Measurements from ENCODE around the gene CKAP2. TPM values are rescaled to one million over a fixed set of nuclear protein-coding genes. Genes with fewer than 3 reads are reported as not detected.
"Not testable (repeated sequence)": the region's sequence is repeated elsewhere in the genome, so short reads cannot be mapped to it uniquely, and the experiment has no call there.

Gene CKAP2, protein sequence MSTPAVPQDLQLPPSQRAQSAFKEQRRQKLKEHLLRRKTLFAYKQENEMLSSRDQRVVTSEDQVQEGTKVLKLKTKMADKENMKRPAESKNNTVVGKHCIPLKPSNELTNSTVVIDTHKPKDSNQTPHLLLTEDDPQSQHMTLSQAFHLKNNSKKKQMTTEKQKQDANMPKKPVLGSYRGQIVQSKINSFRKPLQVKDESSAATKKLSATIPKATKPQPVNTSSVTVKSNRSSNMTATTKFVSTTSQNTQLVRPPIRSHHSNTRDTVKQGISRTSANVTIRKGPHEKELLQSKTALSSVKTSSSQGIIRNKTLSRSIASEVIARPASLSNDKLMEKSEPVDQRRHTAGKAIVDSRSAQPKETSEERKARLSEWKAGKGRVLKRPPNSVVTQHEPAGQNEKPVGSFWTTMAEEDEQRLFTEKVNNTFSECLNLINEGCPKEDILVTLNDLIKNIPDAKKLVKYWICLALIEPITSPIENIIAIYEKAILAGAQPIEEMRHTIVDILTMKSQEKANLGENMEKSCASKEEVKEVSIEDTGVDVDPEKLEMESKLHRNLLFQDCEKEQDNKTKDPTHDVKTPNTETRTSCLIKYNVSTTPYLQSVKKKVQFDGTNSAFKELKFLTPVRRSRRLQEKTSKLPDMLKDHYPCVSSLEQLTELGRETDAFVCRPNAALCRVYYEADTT
- total RNA-seq = 9.0 TPM

DNA sequence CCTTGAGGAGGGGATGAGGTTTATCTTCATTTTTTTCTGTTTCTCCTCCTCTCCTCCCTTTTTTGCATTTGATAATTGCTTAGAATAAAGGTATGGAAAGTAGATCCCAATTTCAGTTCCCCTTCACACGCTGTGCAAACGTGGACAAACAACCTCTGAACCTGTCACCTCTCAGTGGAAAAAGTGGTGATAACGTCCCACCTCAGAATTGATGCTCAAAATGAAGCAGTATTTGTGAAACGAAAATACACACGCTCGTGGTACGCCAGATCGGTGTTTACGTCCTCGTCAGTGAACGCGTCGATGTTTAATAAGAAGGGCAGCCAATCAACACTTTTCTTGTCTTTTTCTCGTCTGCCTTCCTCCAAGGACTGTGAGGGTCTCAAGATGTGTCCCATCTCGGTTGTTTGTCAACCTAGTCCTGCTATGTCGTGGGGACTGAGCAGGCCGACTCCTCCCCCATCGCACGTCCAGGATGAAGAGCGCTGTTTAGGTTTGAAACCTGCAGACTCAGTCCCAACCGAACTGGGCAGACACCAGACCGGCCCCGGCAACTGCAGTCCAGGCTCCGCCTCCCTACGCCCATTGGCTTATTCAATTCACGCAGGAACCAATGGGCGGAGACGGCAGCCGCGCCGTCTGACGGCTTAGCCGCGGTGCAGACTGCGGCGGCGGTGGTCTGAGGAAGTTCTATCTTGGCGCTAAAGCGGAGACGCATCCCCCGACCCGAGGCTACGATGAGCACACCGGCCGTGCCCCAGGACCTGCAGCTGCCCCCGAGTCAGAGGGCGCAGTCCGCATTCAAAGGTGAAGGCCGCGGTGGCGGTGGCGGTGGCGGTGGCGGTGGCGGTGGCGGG, at the start of gene CKAP2:
Gene CKAP2 (plus strand): TSS at position 659 of the 857 bp plus-strand sequence. CDS start 79 bp downstream, at position 738.
- peak; percentile 95 for DNase-seq (ENCODE audit: low spot score)

DNA sequence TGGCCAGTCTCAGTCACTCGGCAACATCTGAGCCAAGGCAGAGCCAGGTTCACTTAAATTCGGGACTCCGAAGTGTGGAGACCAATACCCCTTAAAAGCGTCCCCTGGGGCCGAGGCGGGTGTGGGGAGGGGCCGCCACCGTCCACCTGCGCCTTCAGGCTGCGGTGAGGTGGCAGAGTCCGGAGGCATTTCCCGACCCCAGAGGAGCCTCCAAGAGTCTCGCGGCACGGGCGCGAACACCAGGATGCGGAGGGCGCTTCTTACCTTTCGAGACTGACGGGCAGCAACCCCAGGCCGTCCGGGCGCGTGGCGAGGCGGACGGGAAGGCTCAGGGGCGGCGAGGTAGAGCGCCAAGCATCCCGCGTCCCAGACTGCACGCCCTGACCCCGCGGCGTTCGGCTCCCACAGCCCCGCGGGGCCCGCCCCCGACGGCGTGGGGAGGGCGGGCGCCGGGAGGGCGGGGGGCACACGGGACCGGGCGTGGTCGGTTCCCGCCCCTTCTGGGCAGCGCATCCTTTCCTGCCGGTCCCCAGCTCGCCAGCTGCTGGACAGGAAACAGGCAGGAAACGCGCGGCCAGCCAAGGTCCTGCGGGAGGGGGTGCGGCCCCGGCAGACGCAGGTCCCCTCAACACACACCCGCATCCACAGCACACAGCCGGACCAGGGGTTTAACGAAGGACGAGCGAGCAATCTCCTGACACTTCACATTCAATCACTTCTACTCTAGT, 49.3 kb upstream of the CKAP2 start, which contains the start of gene THSD1:
Gene THSD1 (minus strand): TSS at position 406 of the 728 bp plus-strand sequence. CDS start 3,572 bp downstream, outside the sequence.
- DNase-seq (ENCODE audit: low spot score) = peak; percentile 11

DNA sequence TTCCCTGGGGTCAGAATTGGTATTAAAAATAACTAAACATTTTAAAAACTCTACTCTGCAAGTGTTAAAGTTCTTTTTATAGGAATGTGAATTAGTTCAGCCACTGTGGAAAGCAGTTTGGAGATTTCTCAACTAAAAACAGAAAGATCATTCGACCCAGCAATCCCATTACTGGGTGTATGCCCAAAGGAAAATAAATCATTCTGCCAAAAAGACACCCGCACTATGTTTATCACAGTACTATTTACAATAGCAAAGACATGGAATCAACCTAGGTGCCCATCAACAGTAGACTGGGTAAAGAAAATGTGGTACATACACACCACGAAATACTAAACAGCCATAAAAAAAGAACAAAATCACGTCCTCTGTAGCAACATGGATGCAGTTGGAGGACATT, 48.6 kb upstream of the CKAP2 start:
- no peak for DNase-seq (ENCODE audit: low spot score)

DNA sequence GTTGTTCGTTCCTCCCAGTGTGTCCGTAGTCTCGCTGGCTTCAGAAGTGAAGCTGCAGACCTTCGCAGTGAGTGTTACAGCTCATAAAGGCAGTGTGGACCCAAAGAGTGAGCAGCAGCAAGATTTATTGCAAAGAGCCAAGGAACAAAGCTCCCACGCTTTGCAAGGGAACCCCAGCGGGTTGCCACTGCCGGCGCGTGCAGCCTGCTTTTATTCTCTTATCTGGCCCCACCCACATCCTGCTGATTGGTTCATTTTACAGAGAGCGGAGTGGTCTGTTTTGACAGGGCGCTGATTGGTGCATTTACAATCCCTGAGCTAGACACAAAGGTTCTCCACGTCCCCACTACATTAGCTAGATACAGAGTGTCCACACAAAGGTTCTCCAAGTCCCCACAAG, 47.8 kb upstream of the CKAP2 start:
- not testable (repeated sequence) for DNase-seq (ENCODE audit: low spot score)

DNA sequence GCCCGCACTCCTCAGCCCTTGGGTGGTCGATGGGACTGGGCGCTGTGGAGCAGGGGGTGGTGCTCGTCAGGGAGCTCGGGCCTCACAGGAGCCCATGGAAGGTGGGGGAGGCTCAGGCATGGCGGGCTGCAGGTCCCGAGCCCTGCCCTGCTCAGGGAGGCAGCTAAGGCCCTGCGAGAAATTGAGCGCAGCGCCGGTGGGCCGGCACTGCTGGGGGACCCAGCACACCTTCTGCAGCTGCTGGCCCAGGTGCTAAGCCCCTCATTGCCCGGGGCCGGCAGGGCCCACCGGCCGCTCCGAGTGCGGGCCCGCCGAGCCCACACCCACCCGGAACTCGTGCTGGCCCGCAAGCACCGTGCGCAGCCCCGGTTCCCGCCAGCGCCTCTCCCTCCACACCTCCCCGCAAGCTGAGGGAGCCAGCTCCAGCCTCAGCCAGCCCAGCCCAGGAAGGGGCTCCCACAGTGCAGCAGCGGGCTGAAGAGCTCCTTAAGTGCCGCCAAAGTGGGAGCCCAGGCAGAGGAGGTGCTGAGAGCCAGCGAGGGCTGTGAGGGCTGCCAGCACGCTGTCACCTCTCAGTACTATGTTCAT, 47.1 kb upstream of the CKAP2 start:
- not testable (repeated sequence) for DNase-seq (ENCODE audit: low spot score)

DNA sequence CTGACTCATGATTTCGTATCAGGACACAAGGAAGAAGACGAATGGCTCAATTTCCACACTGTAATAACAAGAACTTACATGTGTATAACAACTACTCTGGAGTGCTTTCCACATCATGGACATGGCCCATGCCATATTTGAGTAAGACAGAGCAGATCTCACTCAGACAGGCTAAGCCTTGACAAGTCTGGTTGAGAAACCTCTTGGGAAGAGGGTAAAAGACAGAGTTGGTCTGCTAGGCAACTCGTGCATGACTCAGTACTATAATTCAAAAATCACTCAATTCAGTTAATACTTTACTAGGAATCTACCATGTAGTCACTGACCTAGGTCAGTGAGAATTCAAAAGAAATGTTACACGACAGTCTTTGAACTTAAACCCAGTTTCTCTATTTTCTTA, 43.6 kb upstream of the CKAP2 start:
- no peak for DNase-seq (ENCODE audit: low spot score)

DNA sequence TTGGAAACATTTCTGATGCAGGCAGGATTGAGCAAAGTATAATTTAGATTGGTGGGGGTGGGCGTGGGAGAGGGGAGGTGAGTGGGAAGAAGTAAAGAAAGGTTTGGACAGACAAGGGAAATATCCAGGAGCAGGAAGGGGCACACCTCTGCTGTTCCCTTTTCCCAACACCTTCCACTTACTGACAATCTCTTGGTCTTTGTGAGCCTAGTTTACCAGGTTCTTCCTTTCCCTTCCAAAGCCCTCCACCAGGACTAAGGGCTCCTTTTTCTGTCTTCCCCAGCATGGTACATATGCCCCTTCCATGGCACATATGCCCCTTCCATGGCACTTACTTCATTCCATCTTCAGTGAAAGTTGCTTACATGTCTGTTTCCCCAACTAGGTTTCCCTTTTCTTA, 43.1 kb upstream of the CKAP2 start:
- DNase-seq (ENCODE audit: low spot score) = no peak

DNA sequence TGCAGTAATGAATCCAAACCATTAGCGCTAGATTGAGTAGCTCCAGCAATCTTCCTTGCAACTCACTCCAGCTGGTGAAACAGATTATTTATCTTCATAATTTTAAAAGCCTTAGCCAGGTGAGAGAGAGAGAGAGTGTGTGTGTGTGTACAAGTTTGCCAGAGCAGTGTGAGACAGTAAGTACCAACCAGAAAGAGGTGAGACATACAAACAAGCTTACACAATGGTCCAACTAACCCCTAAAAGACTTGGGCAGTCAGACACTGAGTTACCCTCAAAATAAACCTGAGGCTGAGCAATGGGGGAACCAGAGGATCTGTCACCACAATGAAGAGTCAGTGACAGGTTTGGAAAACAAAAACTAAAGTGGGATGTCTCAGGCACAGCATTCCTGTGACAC, 41.2 kb upstream of the CKAP2 start:
- no peak for DNase-seq (ENCODE audit: low spot score)

DNA sequence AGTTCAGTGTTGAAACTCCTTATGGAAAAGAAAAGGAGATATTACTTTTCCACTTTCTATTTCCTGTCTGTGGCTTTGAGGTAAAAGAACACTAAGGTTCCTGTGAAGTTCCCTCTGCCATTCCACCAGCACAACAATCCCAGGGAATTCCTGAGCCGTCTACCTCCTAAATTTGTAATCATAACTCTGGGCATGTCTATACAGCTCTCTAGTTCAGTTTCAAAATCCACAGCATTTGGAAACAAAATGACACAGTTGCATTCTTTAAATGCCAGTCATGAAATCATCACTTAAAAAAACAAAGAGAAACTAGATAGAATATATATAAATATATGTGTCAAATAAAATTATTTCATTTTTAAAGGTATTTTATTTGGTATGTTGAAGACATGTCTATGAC, 40.3 kb upstream of the CKAP2 start:
- DNase-seq (ENCODE audit: low spot score) = no peak

DNA sequence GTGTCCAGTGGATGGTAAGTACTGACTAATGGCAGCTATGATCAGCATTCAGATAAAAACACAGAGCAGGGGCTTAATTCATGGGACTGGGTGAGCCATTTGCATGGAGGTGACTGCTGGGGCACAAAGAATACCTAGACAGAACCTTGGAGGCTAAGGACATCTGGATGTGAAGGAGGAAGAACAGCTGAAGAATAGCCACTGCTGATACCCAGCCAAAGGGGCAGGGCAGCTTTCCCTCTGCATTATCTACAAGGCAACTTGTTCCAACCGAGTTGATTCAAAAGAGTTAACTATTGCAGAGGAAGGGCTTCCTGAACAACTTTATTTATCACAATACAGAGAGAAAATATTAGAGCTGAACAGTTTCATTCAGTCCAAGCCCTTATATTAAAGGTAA, 36.2 kb upstream of the CKAP2 start:
- no peak for DNase-seq (ENCODE audit: low spot score)

DNA sequence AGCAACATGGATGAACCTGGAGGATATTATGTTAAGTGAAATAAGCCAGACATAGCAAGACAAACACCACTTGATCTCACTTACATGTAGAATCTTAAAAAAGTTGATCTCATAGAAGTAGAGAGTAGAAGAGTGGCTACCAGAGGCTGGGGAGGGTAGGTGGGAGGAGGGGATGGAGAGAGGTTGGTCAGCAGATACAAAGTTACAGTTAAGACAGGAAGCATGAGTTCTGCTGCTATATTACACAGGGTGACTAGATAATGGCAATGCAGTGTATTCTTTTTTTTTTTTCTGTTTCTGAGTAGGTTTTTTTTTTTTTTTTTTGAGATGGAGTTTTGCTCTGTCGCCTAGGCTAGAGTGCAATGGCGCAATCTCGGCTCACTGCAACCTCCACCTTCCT, 34.1 kb upstream of the CKAP2 start:
- DNase-seq (ENCODE audit: low spot score) = no peak

DNA sequence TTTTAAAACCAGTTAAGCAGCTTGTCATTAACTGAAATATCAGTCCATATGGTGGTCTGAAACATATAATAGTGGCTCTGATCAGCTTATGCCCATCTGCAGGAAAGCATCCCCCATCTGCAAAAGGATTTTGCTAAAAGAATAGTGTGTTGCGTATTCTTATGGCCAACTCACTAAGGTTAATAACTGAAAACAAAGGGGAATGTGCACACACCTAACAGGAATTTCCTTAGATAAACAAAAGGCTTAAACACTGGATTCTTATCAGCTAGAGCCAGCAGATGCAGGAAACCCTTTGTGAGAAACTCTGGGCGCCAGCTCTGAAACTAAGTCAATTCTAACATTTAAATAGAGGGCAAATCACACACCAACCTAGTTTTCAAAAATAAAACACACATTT, 27.0 kb upstream of the CKAP2 start:
- no peak for DNase-seq (ENCODE audit: low spot score)

DNA sequence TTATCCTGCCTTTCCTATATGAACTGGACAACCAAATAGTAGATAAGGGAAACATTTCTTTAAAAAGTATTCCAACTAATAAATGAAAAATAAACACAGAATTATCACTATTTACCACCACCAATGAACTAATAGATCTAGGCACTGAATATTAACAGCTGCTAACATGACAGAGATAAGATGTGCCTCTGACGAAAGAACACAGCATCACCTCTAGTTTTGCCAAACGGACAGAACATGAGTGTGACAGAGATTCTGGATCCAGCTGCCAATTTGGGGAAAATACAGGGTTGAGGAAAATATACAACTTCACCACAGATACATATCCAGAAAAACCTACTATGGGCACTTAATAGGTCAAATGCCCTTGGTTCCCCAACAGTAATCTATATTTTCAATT, 22.8 kb upstream of the CKAP2 start:
- DNase-seq (ENCODE audit: low spot score) = no peak

DNA sequence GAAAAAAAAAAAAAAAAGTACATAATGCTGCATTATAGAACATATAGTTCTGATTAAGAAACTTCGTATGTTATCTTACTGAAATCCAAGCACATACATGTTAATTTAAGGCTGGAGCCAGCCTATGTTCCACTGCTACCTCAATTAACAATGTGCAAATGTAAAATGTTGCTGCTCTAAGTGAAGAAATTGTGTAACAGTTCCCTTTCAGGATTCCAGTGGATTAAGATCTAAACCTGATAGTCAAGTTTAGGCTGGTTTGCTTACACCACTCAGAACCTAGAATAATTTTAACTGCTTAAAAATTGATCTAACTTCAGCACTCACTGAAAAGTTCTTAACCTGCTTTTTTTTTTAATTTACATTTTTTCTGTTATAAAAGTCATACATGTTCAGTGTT, 9.0 kb upstream of the CKAP2 start:
- no peak for DNase-seq (ENCODE audit: low spot score)

DNA sequence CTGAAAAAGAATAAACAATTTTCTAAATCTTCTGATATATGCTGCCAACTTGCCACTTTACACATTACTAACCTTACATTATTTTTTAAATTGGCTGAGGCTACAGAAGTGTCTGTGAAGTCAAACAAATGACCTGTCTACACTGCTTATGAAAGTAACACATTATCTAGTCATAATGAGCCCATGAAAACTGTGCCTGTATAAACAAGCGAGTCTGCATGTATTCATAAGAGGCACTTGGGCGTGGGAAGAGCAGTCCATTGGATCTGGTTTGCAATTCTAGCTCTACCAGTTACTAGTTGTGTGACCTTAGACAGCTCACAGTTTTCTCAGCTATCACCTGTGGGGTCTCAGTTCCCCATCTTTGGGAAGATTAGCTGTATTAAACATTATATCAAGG, 7.9 kb upstream of the CKAP2 start:
- no peak for DNase-seq (ENCODE audit: low spot score)

DNA sequence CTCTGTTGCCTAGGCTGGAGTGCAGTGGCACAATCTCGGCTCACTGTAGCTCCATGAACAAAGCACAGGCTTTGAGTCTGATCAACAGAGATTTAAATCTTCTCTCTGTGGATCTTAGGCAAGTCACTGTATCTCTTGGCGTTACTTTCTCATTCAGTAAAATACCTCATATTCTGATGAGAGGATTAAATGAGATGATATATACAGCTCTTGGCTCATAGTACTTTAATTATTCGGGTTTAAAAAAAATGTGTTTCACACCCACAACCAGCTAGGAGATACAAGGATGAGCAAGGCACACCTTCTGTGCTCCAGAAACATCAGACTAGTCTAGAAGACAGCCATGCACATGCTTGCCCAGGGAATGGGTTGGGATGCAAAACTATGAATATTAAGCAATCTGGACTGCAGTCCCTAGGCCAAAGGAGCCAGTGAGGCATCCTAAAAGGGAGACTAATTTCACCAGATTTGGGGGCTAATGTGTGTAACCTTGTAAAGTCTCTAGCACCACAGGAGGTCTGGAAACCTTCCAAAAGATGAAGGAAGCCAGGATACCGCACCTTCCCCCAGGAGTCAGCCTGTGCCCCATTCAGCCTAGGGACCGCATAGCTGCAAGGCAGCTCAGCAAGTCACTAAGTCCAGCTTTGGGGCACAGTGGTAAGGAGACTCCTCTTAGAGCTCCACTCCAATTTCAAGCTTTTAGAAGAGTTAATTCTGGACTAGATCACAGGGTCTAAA, 7.3 kb upstream of the CKAP2 start:
- DNase-seq (ENCODE audit: low spot score) = no peak

DNA sequence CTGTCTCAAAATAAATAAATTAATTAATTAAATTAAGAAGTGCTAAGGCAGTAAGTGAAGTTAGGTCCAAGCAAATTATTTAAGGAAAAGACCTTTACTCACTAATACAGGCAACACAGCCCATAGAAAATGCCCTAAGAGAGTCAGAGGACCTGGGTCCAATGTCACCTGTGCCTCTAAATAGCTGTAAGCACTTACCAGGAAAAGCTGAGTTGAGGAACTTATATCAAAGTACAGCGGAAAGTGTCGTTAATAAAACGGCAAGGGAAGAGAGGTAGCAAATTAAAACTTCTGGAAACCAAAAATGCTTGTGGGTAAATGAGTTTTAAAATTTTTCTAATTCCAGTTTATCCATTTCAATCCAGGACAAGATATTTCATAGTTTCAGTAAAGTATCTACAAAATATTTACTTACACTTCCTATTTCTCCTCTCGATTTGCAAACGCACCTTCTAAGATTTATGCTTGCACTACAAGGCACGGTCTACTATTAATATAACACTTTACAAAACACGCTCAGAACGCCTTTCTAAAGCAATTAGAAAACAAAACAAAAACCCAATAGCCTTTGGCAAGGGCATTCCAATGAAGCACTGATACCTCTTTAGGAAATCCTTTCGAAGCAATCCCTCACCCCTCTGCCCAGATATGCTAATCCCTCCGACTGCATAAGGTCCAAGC, 5.8 kb upstream of the CKAP2 start:
- DNase-seq (ENCODE audit: low spot score) = no peak

DNA sequence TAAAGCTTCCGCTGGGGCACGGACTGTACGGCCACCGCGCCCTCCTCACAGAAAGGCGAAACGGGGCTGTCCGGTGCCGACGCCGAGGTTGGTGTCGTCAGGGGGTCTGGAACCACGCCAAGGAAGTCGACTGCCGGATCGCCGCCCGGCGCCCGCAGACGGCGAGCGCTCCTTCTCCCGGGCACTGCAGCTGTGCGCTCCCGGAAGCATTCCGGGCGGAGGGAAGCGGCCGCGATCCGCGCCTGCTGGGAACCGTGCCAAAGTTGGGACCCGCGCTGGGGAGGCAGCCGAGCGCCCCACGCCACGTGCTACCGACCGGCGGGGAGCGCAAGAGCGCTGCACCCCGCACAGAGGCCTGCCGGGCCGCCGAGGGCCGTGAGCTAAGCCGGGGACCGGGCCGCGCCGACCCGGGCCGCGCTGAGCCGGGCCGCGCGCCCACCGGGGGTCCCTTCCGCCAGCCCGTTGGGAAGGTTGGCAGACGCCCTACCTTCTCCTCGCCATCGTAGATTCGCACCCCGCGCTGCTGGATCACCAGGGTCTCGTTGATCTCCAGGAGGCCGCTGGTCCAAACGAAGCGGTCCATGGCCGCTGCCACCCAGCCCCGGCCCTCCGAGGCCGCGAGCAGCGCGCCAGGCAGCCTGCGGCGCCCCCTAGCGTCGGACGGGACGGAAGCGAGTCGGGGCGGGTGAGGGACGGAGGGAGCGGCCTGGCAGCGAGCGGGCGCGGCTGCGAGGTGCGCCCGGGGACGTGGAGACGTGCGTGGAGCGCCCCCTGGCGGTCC, 5.1 kb upstream of the CKAP2 start, which contains the start of gene VPS36:
Gene VPS36 (minus strand): TSS at position 623 of the 781 bp plus-strand sequence. CDS start 40 bp downstream, at position 583.
- peak; percentile 97 for DNase-seq (ENCODE audit: low spot score)

DNA sequence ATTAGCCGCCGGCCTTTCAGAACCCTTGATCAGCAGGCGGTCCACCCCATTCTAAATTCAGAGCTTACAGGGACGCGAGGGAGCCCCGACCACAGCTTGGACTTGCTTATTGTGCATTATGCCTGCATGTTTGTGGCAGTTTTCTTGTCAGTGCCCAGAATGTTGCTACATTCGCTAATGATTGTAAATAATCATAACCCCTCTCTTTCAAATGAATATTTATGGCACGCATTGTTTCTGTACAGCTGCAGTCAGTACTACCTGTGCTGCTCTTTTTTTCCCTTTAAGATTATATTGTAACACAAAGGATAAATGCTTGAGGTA, 4.5 kb upstream of the CKAP2 start:
- DNase-seq (ENCODE audit: low spot score) = no peak

All from mucosa of gallbladder (tissue), 1 donor.